Measurements from ENCODE around the gene PPP2R5B.
A peak's percentile ranks its signal among the peaks of the same experiment; 100 is the strongest.

PPP2R5B gene

GRCh38 chr11:64935359-64936081 lies 11.0 kb downstream of the PPP2R5B start, which contains the start of gene GPHA2 (continued):
- TF ChIP-seq RBAK (tag by site-specific recombination; IDR thresholded peaks at IDR 0.05) (no peak), ZNF239 (tag by site-specific recombination; IDR thresholded peaks at IDR 0.05) (no peak), ZBTB17 (tag by site-specific recombination; IDR thresholded peaks at IDR 0.05) (peak; percentile 81), ZNF24 (tag by site-specific recombination; IDR thresholded peaks at IDR 0.05) (no peak), ZNF449 (tag by site-specific recombination; IDR thresholded peaks at IDR 0.05) (no peak), ZNF629 (tag by site-specific recombination; IDR thresholded peaks at IDR 0.05) (no peak), MEIS1 (CRISPR knock-in tag; IDR thresholded peaks at IDR 0.05; ENCODE audit: borderline replicate concordance) (no peak), KLF1 (tag by site-specific recombination; IDR thresholded peaks at IDR 0.05) (0 out of 2 replicates have a peak, but pooled peaks have one; percentile 25), ZNF530 (tag by site-specific recombination; IDR thresholded peaks at IDR 0.05; ENCODE audit: low read depth) (no peak), ZNF548 (tag by site-specific recombination; IDR thresholded peaks at IDR 0.05) (no peak)

- H3K9me3 ChIP-seq (ENCODE audit: control insufficient read depth, insufficient read depth, low read depth, low read length) = no peaks in the 10 kb centered on the region
- H3K4me3 ChIP-seq (ENCODE audit: low read depth, low read length) = no peak overlapping the region
- POLR2A ChIA-PET = interaction anchor here (0.9 to 1.3 kb wide), 3 partner anchors 9 to 158 kb away, joined by 3 read pairs; no protein-coding TSS in a partner anchor
- CTCF ChIA-PET = interaction anchor here (0.6 to 1.1 kb wide), 4 partner anchors 8 to 88 kb away, joined by 3 read pairs; no protein-coding TSS in a partner anchor
- H3K36me3 ChIP-seq (ENCODE audit: control insufficient read depth in 2 of 2, insufficient read depth in 1 of 2, low read length in 2 of 2) = peaks cover 0 to 35% of the 10 kb centered on the region in 2 experiments; a peak in 1 of 3 replicates
- TF ChIP-seq ZNF211 (tag by site-specific recombination; IDR thresholded peaks at IDR 0.05; ENCODE audit: low read depth) (no peak), ZNF121 (tag by site-specific recombination; IDR thresholded peaks at IDR 0.05) (no peak), ZNF664 (tag by site-specific recombination; IDR thresholded peaks at IDR 0.05) (no peak), ZNF747 (tag by site-specific recombination; IDR thresholded peaks at IDR 0.05) (no peak), ZNF792 (tag by site-specific recombination; IDR thresholded peaks at IDR 0.05) (no peak), ELK4 (IDR thresholded peaks at IDR 0.05; ENCODE audit: borderline replicate concordance, low read depth, low read length) (no peak)
- H3K4me1 ChIP-seq (ENCODE audit: control insufficient read depth, insufficient read depth, low read length) = no peaks in the 10 kb centered on the region
- H3K27ac ChIP-seq (ENCODE audit: extremely low read depth, low read depth, low read length) = no peak overlapping the region
Measured at GRCh38 chr11:64936539-64936938, 12.1 kb downstream of the PPP2R5B start.

- Histone ChIP-seq H3K36me3 (ENCODE audit: control insufficient read depth in 2 of 2, insufficient read depth in 1 of 2, low read length in 2 of 2) (no peaks in the 10 kb centered on the region), H3K4me3 (ENCODE audit: low read depth, low read length) (no peak overlapping the region), H3K4me1 (ENCODE audit: control insufficient read depth, insufficient read depth, low read length) (no peaks in the 10 kb centered on the region), H3K9me3 (ENCODE audit: control insufficient read depth, insufficient read depth, low read depth, low read length) (no peaks in the 10 kb centered on the region), H3K27ac (ENCODE audit: extremely low read depth, low read depth, low read length) (no peak overlapping the region)
- ChIA-PET CTCF (interaction anchor here (0.7 kb wide), 1 partner anchor 56 kb away, joined by 4 read pairs; no protein-coding TSS in a partner anchor), POLR2A (interaction anchor here (0.5 kb wide), 2 partner anchors 22 to 371 kb away, joined by 3 to 4 read pairs; no protein-coding TSS in a partner anchor)
- TF ChIP-seq PRDM2 (tag by site-specific recombination; IDR thresholded peaks at IDR 0.05; ENCODE audit: borderline replicate concordance) (no peak), ZNF292 (tag by site-specific recombination; IDR thresholded peaks at IDR 0.05; ENCODE audit: borderline replicate concordance, low read depth) (no peak), ZNF239 (tag by site-specific recombination; IDR thresholded peaks at IDR 0.05) (no peak), MYNN (tag by site-specific recombination; IDR thresholded peaks at IDR 0.05; ENCODE audit: borderline replicate concordance) (no peak), ZNF148 (tag by site-specific recombination; IDR thresholded peaks at IDR 0.05; ENCODE audit: borderline replicate concordance) (no peak)
Measured at GRCh38 chr11:64947208-64947814, 22.8 kb downstream of the PPP2R5B start.

Measured in HEK293 (cell line).